ENCODE measurements around the gene STAG3.
"Not testable (repeated sequence)": the region's sequence is repeated elsewhere in the genome, so short reads cannot be mapped to it uniquely, and the experiment has no call there.

The STAG3 gene

GRCh38 chr7:100212631-100213286, 35.0 kb downstream of the STAG3 start:
- DNase-seq: no peak

GRCh38 chr7:100213672-100214071, 36.0 kb downstream of the STAG3 start:
- DNase-seq: no peak

- DNase-seq: not testable (repeated sequence)
These were observed 36.6 kb downstream of the STAG3 start for GRCh38 chr7:100214356-100214755.

DNA sequence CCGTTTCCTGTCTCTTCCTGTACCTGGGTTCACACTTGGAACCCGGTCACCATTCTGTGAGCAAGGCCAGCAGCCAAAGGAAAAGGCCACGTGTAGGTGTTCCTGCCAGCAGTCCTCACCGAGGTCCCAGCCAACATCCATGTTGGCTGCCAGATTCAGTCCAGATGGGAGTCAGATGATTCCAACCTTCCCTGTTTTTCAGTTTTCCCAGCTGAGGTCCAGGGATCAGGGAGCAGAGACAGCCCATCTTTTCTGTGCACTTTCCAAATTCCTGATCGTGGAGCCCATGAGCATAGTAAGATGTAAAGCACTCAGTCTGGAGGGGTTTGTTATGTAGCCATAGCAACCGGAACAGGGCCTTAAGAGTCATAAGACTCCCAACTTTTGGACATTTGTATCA, 38.2 kb downstream of the STAG3 start:
- DNase-seq: peak; percentile 41

- DNase-seq: not testable (repeated sequence)
These were observed 40.2 kb downstream of the STAG3 start for GRCh38 chr7:100217934-100218333.

GRCh38 chr7:100219271-100219737, 41.6 kb downstream of the STAG3 start:
- no peak for DNase-seq

- not testable (repeated sequence) for DNase-seq
These were observed 42.3 kb downstream of the STAG3 start, which contains the start of gene PVRIG for GRCh38 chr7:100219801-100220585. TSS of gene PVRIG (plus strand) at chr7:100219949. CDS start at chr7:100219971, 22 bp downstream.

- no peak for DNase-seq
These were observed 43.0 kb downstream of the STAG3 start for GRCh38 chr7:100220586-100221230.

- no peak for DNase-seq
These were observed 43.6 kb downstream of the STAG3 start for GRCh38 chr7:100221231-100221718.

GRCh38 chr7:100221767-100222444, 44.2 kb downstream of the STAG3 start:
- no peak for DNase-seq

GRCh38 chr7:100222445-100223132, 44.9 kb downstream of the STAG3 start:
- no peak for DNase-seq

DNA sequence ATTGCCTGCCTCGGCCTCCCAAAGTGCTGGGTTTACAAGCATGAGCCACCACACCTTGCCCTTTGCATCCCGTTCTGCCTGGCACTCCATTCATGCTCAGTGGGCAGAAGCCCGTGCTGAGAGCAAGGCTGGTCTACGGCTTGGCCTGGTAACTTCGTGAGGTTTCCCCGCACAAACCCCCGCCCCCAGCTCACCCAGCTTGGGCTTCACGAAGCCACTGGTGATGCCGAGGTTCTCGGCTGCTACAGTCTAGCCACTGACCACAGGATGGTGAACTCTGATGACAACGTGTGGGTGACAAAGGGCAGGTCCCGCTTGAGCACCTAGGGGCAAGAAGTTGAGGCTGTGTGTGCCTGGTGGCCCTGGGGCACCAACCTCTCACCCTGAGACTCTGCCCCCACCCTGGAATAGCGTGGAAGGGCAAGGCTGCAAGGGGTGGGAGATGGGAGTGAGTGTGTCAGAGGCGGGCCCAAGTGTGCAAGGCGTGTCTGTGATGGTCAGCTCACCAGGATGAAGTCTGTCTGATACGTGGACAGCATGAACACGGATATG, 45.7 kb downstream of the STAG3 start:
- not testable (repeated sequence) for DNase-seq

DNA sequence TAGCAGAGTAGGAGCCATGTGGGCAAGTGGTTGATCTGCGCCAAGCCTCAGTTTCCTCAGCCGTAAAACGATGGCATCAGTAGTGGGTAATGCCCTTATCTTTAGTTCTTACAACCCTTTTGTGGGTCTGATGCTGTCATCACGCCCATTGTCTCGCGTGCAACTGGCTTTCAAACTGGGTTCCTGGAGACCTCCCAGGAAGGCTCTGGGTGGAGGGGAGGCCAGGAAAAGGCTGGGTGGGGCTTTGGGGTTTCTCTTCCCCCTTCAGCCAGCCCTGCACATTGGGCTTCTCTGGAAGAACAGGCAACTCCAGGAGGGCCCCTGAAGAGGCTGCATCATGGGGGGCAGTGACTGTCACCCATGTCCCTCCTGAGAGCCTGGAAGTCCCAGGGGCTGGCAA, 47.2 kb downstream of the STAG3 start:
- not testable (repeated sequence) for DNase-seq

DNA sequence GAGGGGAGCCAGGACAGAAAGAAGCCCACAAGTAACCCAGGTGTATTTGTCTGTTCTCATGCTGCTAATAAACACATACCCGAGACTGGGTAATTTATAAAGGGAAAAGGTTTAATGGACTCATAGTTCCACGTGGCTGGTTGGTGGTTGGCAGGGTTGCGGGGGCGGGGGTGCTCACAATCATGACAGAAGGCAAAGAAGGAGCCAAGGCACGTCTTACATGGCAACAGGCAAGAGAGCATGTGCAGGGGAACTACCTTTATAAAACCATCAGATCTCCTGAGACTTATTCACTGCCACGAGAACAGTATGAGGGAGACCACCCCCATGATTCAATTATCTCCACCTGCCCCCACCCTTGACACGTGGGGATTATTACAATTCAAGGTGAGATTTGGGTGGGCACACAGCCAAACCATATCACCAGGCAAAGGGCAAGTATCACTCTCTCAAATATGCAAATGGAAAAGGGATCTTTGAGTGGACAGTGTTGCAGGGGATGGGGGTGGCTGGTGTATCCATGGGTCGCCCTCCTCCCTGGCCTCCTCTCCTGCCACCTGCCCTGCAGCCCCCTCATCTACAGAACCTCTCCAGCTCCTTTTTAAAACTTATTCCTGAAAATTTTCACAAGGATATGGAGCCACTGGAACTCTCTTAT, 57.1 kb downstream of the STAG3 start:
- DNase-seq: not testable (repeated sequence)

DNA sequence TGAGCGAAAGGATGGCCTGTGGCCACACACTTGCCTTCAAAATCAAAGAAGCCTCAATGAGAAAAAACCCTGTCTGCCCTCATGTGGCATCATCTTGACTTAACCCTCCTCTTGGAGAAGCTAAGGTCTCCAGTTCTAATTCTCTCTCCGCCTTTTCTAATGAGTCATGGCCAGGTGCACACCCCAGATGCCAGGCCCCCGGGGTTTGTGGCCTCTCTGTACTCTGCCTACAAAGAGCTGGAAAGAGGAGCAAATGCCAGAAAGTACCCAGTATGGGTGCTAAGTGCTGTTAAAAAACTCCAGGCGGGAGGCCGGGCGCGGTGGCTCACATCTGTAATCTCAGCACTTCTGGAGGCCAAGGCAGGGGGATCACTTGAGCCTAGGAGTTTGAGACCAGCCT, 62.3 kb downstream of the STAG3 start:
- not testable (repeated sequence) for DNase-seq

DNA sequence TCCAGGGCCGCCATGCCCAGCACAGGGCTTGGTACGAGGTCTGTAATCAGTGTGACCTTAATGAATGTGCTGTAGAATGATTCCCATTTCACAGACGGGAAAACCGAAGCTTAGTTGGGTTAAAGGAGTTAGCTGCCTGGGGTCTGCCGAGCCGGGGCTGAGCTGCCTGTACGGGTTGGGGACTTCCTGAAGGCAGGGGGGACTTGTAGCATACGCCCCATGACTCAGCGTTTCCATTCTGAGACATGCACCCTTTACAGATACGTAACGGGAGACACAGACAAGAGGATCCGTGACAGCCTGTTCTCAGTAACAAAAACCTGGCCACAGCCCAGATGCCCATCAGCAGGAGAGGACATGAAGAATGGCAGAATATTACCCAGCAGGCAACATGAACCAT, 65.7 kb downstream of the STAG3 start:
- not testable (repeated sequence) for DNase-seq

DNA sequence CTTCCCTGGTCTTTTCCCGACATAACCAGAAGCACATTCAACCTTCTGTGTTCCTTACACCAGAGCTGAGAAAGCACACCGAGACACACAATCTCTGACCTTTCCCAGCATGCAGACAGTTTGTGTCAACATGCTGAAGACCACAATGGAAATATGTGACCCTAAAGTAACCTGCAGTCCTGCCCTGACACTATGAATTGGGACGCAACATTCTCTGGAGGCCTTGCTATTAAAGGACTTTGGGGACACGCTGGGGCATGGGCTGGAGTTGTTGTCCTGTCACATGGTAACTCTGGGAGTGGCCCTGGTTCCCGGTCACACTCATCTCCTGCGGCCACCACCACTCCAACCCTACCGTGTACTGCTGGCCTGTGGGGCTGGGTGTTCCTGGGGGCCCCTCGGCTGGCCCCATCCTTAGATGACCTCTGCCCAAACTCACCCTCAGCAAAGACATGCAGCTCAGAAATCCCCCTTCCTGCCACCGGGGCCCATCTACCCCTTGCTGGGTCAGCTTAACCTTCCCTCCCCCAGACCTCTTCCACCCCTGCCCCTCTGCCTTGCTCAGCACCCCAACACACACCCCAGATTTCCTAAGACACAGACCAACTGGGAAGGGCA, 67.4 kb downstream of the STAG3 start:
- DNase-seq: not testable (repeated sequence)

DNA sequence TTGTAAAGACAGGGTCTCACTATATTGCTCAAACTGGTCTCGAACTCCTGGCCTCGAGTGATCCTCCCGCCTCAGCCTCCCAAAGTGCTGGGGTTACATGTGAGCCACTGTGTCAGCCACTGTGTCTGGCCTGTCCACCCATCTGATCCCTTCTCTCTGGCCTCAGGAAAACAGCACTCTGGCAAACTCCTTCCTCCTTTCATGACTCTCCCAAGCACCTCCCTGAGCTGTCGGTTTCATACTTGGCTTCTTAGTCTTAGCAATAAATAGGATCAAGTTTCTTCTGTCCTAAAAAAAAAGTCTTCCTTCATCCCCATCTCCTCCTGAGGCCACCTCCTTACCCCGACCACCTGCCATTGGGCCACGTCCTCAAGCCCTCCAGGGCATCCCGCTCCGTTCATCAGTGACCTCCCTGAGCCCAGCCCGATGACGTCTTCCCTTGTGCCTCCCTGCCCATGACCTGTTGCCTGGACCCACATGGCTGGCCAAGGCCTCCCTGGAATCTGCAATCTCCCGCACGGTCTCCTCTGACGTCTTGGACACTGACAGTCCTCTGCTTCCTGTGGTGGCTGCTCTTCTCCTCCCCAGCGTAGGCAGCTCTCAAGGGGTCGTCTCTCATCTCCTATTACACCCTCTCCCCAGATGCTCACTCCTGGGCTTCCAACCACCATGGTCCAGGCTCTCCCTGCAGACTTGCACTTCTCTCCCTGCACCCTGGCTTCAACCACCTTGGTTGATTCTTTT, 68.6 kb downstream of the STAG3 start:
- not testable (repeated sequence) for DNase-seq

DNA sequence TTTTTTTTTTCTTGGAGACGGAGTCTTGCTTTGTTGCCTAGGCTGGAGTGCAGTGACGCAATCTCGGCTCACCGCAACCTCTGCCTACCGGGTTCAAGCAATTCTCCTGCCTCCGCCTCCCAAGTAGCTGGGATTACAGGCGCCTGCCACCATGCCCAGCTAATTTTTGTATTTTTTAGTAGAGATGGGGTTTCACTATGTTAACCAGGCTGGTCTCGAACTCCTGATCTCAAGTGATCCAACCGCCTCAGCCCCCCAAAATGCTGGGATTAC, 69.1 kb downstream of the STAG3 start:
- DNase-seq: not testable (repeated sequence)

- peak; percentile 9 for DNase-seq
These were observed 69.5 kb downstream of the STAG3 start for GRCh38 chr7:100247152-100247757.

Measured in NCI-H446 treated with DMSO at 0.1 percent for 48 hours (cell line).